Ovary (tissue), 9 donors: ENCODE measurements around the gene ATP6V0B. TPM values are rescaled to one million over a fixed set of nuclear protein-coding genes. Genes with fewer than 3 reads are reported as not detected.

Source experiments
- DNase-seq, 5 donors: peaks; one replicate each; pipeline ENCODE4 v3.0.0-alpha.2; 2019 to 2020
- H3K27ac ChIP-seq, 2 donors: fragments of 200-600 bp; one replicate each; pipeline versions ENCODE4 v1.5.1 to v1.8.0; 2019 to 2022
- H3K27me3 ChIP-seq: fragments of 200-600 bp; one replicate; pipeline ENCODE4 v1.8.0; 2022
- H3K36me3 ChIP-seq: fragments of 200-600 bp; sonication (generic); one replicate; pipeline ENCODE4 v1.5.1; 2019
- H3K4me1 ChIP-seq: one replicate; pipeline ENCODE4 v1.8.1; 2013; ENCODE audit warnings: mild to moderate bottlenecking, moderate library complexity; ENCODE audit not compliant: insufficient read depth
- H3K4me3 ChIP-seq: fragments of 200-600 bp; sonication (generic); one replicate; pipeline ENCODE4 v1.5.1; 2017
- H3K9me3 ChIP-seq, 2 donors: fragments of 200-600 bp in 1 of 2; sonication (generic) in 1 of 2; one replicate each; pipeline versions ENCODE4 v1.5.1 to v1.8.1; 2013 to 2019; ENCODE audit warnings: mild to moderate bottlenecking in 1 of 2, moderate library complexity in 1 of 2
- EP300 ChIP-seq: sonication (generic); formaldehyde crosslinking; IDR thresholded peaks from one replicate; pipeline ENCODE4 v1.6.1; 2017; ENCODE audit warnings: antibody characterized with exemption
- POLR2A ChIP-seq: fragments of 450-650 bp; IDR thresholded peaks from one replicate; pipeline ENCODE4 v1.6.1; 2017; ENCODE audit warnings: antibody characterized with exemption, mild to moderate bottlenecking, moderate library complexity
- WGBS, 3 donors: extraction: QIAGEN DNeasy Blood & Tissue Kit in 1 of 3; methylation state at CpG; one replicate each; pipeline versions ENCODE4 v1.1.5 to v1.1.7; 2013 to 2017; 5-methylcytosine and 5-hydroxymethylcytosine counted together
- intact Hi-C, 4 donors: fragments of 100-400 bp; cut with DNase I; formaldehyde crosslinking; loops; one replicate each; pipeline versions ENCODE4 v1.11.0 to v1.15.1; 2022 to 2023
- polyA plus RNA-seq, 2 donors: library from polyadenylated mRNA; stranded (reverse); fragments of 200-250 nt in 1 of 2; fragments of 350-450 nt in 1 of 2; fragmentation: Illumina TruSeq in 1 of 2; extraction: RNeasy Lipid Tissue Mini Kit (QIAGEN cat#74804) in 1 of 2; gene quantifications; one replicate each; pipeline ENCODE4 v1.2.3, GENCODE V29; 2013 to 2014
- total RNA-seq, 7 donors: library from RNA; depleted of rRNA in 2 of 7; stranded (reverse); fragments of >200 nt in 2 of 7; fragmentation: NEBNext Ultra II Directional in 3 of 7; extraction: Animal tissue kit (Norgen Biotek cat#: 25700) in 3 of 7; gene quantifications; one replicate each; pipeline versions ENCODE4 v1.1.0 to v1.2.4, GENCODE V29; 2016 to 2023
- TF ChIP-seq, protein P1 (sequence below), 3 donors: fragments of 450-650 bp in 2 of 3; fragments of 200-600 bp in 1 of 3; IDR thresholded peaks; one replicate each; pipeline versions ENCODE4 v1.5.1 to v1.8.0; 2016 to 2022; ENCODE audit warnings: antibody characterized with exemption in 3 of 3, mild to moderate bottlenecking in 1 of 3
- donor health status: DM: no; HTN: no; CAD: no; lungs with moderate emphysema.
- donor health status: DM: no; HTN: no; CAD: no.
- donor health status: Bipolar disorder and iron deficiency.
- donor health status: DM: yes; HTN: yes; CAD: no.
- donor health status: DM: no; HTN: no; CAD: no.
- donor health status: DM: yes; HTN: yes; CAD: no.

The ATP6V0B gene
- total and polyA plus RNA-seq, 9 donors: 46.1 to 108 (median 74.4) TPM

DNA sequence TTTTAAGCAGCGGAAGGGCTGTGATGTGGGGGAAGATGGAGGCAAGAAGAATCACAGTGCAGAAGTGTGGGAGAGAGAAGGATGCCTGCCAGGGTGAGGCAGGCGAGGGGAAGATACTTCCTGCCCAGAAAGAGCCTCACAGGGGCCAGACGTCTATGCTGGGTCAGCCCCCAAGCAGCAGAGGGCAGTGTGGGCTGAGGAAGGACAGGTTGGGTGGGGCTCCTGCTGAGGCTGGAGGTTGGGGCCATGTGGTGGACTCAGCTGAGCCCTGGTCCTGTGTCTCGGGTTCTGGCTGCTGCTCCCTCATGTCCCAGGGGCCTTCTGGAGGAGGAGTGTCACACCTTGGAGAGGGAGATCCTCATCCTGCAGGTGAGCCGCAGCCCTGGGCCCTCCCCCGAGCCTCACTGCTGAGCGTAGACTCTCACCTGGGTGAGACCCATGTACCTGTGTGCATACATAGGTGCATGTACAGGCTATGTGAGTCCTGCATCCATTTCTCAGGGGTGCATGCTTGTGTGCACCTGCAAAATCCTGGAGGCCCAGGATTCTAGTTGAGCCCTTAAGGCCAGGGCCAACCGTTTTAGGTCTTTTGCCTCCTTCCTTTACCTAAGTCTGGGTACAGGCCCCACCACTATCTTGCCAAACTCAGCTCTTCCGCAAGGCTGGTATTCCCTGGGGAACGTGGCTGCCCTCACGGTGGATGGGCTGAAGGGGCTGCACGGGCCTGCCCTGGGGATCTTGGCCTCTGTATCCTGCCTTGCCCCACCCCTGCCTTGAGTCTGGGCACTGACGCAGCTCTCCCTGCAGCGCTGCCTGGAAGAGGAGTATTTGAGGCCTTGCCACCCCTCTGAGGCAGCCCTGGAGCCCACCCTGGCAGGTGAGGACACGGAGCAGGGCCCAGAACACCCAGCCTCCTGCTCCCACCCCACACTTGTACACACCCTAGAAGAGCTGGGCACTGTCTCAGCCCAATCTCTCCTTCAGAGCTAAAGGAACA is 20.3 kb downstream of the ATP6V0B start:
- no peak overlapping the region for H3K27ac ChIP-seq
- 70 to 77% (median 74%) methylated on average over 15 of the region's 15 CpGs for WGBS, 3 donors
- H3K36me3 ChIP-seq: no peaks in the 10 kb centered on the region
- H3K27me3 ChIP-seq: no peaks in the 10 kb centered on the region
- intact Hi-C loops: loop anchor here in 1 of 4 donors (5.0 kb wide), 1 partner anchor 642 kb away; no protein-coding TSS in a partner anchor
- no peaks in the 10 kb centered on the region for H3K9me3 ChIP-seq
- H3K4me3 ChIP-seq: no peak overlapping the region
- TF ChIP-seq POLR2A (no peak), EP300 (no peak)
- TF ChIP-seq, protein P1, sequence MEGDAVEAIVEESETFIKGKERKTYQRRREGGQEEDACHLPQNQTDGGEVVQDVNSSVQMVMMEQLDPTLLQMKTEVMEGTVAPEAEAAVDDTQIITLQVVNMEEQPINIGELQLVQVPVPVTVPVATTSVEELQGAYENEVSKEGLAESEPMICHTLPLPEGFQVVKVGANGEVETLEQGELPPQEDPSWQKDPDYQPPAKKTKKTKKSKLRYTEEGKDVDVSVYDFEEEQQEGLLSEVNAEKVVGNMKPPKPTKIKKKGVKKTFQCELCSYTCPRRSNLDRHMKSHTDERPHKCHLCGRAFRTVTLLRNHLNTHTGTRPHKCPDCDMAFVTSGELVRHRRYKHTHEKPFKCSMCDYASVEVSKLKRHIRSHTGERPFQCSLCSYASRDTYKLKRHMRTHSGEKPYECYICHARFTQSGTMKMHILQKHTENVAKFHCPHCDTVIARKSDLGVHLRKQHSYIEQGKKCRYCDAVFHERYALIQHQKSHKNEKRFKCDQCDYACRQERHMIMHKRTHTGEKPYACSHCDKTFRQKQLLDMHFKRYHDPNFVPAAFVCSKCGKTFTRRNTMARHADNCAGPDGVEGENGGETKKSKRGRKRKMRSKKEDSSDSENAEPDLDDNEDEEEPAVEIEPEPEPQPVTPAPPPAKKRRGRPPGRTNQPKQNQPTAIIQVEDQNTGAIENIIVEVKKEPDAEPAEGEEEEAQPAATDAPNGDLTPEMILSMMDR (IDR thresholded peaks at IDR 0.05): no peak
- H3K4me1 ChIP-seq: peaks cover 1% of the 10 kb centered on the region
- no peak for DNase-seq

- DNase-seq: no peak
- H3K36me3 ChIP-seq: no peaks in the 10 kb centered on the region
- intact Hi-C loops: no loop called here
- no peak overlapping the region for H3K4me3 ChIP-seq
- TF ChIP-seq EP300 (no peak), POLR2A (no peak)
- TF ChIP-seq, protein P1 (IDR thresholded peaks at IDR 0.05): no peak
- no peak overlapping the region for H3K27ac ChIP-seq
- no peaks in the 10 kb centered on the region for H3K27me3 ChIP-seq
- peaks cover 1% of the 10 kb centered on the region for H3K4me1 ChIP-seq
- WGBS, 3 donors: 82 to 84% (median 83%) methylated on average over 21 of the region's 21 CpGs
- no peaks in the 10 kb centered on the region for H3K9me3 ChIP-seq
Measured at GRCh38 chr1:43995984-43996732, 21.4 kb downstream of the ATP6V0B start.

DNA sequence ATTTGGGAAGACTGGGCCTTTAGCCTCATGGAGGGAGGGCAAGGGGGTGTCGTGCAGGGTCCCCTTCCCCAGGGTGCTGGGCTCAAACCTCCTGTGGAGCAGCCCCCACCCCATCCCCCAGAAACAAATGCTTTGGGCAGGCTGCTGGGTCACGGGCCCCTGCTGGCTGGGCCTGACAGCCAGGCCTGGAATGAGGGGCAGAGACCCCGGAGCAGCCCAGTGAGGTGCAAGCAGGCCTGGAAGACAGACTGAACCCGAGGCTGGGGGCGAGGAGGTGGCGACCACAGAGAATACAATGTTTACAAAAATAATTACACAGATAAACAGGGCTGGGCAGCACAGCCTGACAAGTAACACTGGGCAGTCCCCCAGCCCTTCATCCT is 22.0 kb downstream of the ATP6V0B start:
- H3K27ac ChIP-seq: no peak overlapping the region
- peaks cover 1% of the 10 kb centered on the region for H3K4me1 ChIP-seq
- no peaks in the 10 kb centered on the region for H3K9me3 ChIP-seq
- 74 to 75% (median 74%) methylated on average over 6 of the region's 6 CpGs for WGBS, 3 donors
- no peak for DNase-seq
- H3K36me3 ChIP-seq: no peaks in the 10 kb centered on the region
- H3K4me3 ChIP-seq: no peak overlapping the region
- no peaks in the 10 kb centered on the region for H3K27me3 ChIP-seq
- TF ChIP-seq, protein P1 (IDR thresholded peaks at IDR 0.05): no peak
- no peak for TF ChIP-seq EP300
- no peak for TF ChIP-seq POLR2A
- intact Hi-C loops: no loop called here

DNA sequence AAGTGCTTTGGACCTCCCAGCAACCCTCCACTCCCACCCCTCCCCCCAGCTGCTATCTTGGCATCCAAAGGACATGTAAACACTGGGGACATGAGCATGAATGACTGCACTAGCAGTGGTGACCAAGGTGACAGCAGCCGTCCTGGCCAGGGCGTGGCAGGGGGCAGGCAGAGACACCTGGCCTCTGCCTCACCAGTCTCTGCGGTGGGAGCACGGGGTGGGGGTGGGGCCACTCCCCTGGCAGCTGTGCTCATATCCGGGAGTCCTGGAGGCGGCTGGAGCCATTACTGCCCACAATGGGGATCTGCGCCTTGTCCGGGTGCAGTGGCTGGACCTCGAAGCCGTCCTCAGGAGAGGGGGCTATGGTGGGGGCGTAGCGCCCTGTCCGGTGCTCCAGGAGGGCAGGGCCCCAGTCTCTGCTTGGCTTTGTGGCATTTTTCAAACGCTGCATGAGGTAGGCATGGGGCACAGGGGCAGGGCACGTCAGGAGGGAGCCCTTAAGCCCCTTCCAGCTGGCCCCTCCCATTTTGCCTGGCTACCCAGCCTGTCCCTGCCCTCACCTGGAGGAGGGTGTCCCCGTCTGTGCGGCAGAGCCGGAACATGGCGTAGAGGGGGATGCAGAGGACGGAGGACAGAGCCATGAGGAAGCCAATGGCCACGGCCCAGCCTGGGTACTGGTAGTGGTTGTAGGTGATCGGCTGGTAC is 22.7 kb downstream of the ATP6V0B start:
- no peak overlapping the region for H3K27ac ChIP-seq
- WGBS, 3 donors: 78 to 84% (median 84%) methylated on average over 17 to 22 of the region's 22 CpGs
- intact Hi-C loops: no loop called here

More for the DNA sequence above, 22.7 kb downstream of the ATP6V0B start:
- TF ChIP-seq EP300: no peak
- no peak for TF ChIP-seq POLR2A
- TF ChIP-seq, protein P1 (IDR thresholded peaks at IDR 0.05): no peak
- H3K4me3 ChIP-seq: no peak overlapping the region
- no peaks in the 10 kb centered on the region for H3K27me3 ChIP-seq
- no peaks in the 10 kb centered on the region for H3K4me1 ChIP-seq
- no peaks in the 10 kb centered on the region for H3K9me3 ChIP-seq
- no peaks in the 10 kb centered on the region for H3K36me3 ChIP-seq
- DNase-seq: no peak
